NOMO-1 treated with DMSO at 0.1 percent for 48 hours (cell line): ENCODE data around the gene TRAF3IP3.
"Not testable (repeated sequence)": the region's sequence is repeated elsewhere in the genome, so short reads cannot be mapped to it uniquely, and the experiment has no call there.

Experiments
- DNase-seq: peaks from one replicate; lab custom pipeline; 2025; ENCODE audit not compliant: unreplicated experiment; lab: John Stamatoyannopoulos, UW

TRAF3IP3 gene

DNA sequence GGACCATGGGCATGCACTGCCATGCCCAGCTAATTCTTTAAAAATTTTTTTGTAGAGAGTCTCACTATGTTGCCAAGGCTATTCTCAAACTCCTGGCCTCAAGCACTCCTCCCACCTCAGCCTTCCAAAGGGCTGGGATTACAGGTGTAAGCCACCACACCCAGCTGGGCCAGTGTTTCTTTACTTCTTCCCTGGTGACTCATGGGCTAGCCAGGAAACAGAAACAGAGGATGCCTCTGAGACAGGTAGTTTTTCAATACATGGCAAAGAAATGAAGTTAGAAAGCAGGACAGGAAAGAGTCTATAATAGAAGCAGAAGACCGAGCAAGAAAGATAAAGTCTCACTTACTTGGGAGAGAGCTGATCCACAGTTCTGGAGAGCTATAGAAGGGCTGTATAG is 36.1 kb downstream of the TRAF3IP3 start:
- no peak for DNase-seq

GRCh38 chr1:209793711-209794110 is 37.9 kb downstream of the TRAF3IP3 start:
- not testable (repeated sequence) for DNase-seq

DNA sequence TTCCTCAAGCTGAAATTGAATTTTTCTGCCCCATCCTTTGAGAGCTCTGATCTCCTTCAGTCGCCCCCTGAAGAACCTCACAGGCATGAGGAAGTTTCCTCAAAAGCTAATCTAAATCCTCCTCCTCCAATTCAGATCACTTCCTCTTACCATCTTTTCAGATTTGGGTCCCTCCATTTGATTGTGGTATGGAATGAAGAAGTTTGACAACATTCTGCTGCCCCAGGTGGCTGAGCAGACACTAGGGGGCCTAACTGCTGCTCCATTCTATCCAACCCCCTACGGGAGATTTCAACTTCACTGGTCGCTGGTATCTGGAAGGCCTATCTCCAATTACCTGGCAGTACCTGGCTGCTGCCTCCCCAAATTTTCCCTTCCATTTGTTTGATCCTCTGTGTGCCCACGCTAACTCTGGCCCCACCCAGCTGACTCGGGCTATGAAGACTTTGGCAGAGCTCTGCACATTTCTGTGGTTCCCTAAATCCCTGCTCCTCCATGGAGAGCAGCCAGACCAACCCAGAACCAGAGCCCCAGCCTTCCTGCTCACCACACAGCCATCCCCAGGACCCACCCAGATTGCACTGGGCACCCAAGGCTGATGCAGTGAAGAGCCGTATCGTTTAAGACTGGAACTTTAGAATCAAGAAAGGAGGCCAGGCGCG is 42.3 kb downstream of the TRAF3IP3 start:
- peak; percentile 52 for DNase-seq

GRCh38 chr1:209800984-209801834 is 45.4 kb downstream of the TRAF3IP3 start:
- DNase-seq: no peak

DNA sequence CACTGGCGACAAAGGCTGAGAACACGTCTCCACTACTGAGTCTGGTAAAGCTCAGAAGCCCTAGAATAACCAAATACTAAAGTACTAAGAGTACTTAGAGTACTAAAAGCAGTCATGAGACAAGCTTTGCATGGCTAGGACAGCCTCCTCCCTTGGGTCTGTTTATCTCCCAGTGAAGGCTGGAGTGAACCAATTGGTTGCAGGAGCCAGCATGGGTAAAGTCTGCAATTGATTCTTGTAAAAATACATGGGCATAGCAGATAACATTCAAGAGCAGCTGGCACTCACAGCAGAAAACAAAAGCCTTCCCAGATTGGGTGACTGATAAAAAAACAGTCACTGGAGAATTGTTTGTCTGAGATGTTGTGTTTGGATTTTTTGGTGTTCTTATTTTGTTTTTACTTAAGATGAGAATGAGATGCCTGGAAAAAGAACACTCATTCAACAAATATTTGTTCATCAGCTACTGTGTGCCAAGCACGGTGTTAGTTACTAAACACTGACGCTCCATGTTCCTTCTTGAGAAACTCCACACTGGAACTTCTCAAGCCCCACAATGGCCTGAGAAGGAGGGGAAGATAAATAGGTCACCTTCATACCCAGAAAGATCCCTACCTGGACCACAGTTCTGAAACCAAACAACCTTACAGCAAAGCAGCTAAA is 46.4 kb downstream of the TRAF3IP3 start:
- DNase-seq: no peak

DNA sequence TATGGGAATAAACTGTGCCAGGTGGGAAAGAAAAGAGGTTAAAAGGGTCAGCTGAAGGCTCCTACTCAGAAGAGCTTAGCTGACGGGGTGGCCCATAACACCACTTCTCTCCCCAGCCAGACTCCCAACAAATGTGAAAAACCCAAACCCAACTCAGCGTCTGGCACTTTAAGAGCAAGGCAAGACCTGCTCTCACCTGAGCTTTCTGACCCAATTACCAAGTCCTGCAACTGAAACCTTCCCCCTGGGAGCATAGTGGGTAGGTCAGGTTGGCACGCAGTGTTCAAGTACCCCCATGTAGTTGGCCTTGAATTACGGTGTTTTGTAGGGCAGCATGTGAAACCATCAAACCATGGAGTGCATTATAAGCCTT is 46.9 kb downstream of the TRAF3IP3 start:
- no peak for DNase-seq

- no peak for DNase-seq
Observed at GRCh38 chr1:209803568-209803967, 47.7 kb downstream of the TRAF3IP3 start.

GRCh38 chr1:209805341-209805781 is 49.5 kb downstream of the TRAF3IP3 start:
- DNase-seq: no peak

GRCh38 chr1:209805875-209806760 is 50.3 kb downstream of the TRAF3IP3 start, which contains the start of gene IRF6:
Gene IRF6, minus strand, starts transcription at chr1:209806142. Its CDS starts 4,729 bp downstream, at chr1:209801413.
- DNase-seq: peak; percentile 70

- no peak for DNase-seq
Observed at GRCh38 chr1:209807509-209807908, 51.7 kb downstream of the TRAF3IP3 start.

DNA sequence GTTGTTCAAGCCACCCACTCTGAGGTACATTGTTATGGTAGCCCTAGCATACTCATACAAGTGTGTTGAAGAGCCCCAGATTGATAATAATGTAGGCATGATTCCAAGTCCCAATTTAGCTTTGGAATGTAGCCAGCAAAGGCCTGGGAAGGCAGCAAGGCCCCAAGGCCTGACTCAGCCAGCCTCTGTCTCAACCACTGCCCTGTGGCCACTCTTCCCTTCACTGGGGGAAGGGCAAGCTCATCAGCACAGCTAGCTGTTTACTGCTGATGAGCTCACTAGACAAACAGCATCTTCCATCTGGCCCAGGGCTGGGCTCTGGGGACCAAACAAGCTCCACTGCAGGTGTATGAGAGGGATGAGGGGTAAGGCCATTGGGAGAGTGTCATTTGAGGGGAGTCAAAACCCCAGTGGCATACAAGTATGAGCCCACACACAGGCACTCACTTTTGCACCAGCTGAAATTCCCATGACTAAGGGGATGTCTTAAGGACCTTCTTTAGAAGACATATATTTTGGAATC is 52.3 kb downstream of the TRAF3IP3 start:
- no peak for DNase-seq

- DNase-seq: no peak
Observed at GRCh38 chr1:209809611-209810010, 53.8 kb downstream of the TRAF3IP3 start.

- no peak for DNase-seq
Observed at GRCh38 chr1:209810783-209811182, 54.9 kb downstream of the TRAF3IP3 start.

DNA sequence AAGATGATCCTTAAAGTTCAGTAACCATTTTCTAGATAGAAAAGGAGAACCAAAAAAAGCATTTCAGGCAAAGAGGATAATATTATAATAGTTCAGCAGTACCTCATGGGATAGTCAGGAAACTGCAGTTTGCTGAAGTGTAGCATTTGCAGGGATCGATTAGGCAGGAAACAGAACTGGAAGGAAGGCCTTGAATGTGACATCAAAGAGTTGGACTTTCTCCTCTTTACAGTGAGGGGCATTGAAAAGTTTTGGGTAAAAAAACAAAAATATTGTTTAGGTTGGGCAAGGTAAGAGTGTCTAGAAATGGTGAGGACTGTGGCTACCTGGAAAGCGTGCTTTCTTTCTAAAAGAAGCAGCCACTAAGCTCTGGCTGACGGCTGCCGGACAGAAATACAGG is 58.0 kb downstream of the TRAF3IP3 start:
- no peak for DNase-seq

DNA sequence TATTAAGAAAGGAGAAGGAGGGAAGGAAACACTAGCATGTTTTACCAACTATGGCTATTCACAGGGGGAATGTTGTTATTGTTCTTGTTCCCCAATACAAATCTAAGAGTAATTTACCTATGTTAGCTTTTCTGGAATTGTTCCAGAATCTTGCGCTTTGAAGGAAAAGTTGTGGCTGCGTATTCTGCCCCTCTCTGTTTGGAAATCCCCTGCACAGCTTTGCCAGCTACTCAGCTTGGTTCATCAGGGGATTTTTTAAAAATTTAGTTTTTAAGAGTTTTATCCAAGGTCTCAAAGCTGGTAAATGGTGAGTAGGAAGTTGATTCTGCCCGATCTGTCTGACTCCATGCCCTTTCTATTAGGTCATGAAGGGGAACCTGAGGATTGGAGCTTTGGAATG is 59.6 kb downstream of the TRAF3IP3 start:
- DNase-seq: no peak

GRCh38 chr1:209815931-209816341 is 60.1 kb downstream of the TRAF3IP3 start:
- no peak for DNase-seq

DNA sequence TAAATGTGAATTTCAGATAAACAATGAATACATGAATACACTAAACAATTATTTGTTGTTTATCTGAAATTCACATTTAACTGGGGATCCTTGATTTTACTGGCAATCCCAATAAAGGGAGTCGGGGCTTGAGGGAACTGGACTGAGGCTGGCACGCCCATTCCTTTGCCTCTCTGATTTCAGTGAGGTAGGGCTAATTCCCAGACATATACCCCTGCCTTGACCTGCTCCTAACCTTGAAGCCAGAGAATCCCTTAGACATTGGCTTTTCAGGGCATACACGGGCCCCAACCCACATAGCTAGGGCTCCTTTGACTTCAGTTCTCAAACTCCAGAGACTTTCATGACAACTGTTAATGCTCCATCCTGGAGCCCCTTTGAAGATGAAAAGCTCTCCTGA is 61.1 kb downstream of the TRAF3IP3 start:
- no peak for DNase-seq

- DNase-seq: no peak
Observed at GRCh38 chr1:209817691-209818090, 61.8 kb downstream of the TRAF3IP3 start.

GRCh38 chr1:209819058-209819457 is 63.2 kb downstream of the TRAF3IP3 start:
- DNase-seq: no peak

GRCh38 chr1:209820986-209821385 is 65.1 kb downstream of the TRAF3IP3 start:
- no peak for DNase-seq

GRCh38 chr1:209822706-209823105 is 66.9 kb downstream of the TRAF3IP3 start:
- DNase-seq: no peak
